GF-D8 (cell line): ENCODE results near the gene ANKMY1.

ENCODE experiments used
- DNase-seq: peaks from one replicate; lab custom pipeline; 2025; lab: John Stamatoyannopoulos, UW

ANKMY1 gene

GRCh38 chr2:240447934-240448333, 109.9 kb downstream of the ANKMY1 start:
- DNase-seq, result no peak

DNA sequence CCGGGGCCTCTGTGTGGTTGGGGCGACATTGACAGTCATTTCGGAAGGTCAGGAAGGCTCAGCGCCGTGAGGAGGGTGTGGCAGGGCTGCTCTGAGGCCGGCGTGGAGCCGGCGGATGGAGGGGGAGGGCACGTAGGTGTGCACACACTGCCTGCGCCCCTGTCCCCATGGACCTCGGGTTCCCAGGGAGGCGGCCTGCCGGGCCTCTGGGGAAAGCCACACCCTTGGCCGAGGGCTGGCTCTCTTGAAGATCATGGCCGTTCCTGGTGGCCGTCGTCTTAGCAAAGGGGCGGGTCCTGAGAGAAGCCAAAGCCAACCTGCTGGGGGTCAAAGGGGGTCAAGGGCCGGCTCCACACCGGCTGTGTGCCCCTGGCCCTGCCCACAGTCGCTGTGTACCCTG, 110.5 kb downstream of the ANKMY1 start:
- DNase-seq, result no peak

- DNase-seq, result no peak
Observed at GRCh38 chr2:240446664-240447175, 111.1 kb downstream of the ANKMY1 start.

DNA sequence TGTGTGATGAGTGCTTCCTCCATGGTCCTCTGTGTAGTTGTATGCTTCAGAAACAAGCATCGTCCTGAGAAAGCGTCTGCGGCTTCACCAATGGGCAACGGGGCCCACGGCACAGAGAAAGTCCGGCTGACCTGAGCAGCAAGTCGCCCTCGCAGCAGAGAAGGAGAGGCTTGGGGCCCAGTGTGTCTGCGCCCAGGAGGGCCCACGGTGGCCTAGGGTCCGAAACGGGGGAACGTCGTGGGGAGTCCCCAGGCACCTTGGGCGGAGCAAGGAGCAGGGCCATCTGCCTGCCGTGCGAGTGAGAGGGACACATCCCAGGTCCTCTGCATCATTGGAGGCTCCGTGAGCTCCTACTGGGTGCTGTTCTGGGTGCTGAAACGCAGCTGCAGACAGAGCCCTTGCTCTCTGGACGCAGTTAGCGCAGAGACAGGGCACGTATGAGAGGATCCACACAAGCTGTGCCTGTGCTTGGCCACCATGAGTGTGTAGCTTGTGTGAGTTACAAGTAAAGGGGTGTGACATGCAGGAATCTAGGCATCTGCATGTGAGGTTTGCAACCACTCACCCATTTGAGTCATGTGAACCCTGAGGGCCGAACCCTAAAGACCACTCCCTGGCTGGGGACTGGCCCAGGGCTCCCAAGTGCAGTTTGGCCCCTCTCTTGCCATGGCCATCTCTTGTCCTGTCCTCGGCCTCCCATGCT, 111.7 kb downstream of the ANKMY1 start:
- DNase-seq, result no peak

DNA sequence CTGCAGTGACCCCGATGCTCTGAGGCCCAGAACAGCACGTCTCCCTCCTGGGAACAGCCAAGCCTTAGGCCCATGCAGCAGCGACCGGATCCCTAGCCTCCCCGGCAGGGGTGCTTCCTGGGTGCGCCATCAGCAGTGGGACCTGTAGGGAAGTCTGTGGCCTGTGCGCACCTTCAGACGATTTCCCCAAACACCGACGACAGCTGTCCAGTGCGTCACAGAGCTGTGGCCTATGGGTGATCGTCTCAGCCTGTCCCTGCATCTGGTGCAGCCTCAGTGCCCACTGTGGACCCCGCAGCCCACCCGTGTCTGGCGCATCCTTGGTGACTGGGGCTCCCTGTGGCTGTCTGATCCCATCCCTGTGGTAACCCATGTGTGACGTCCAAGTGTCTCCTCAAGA, 113.3 kb downstream of the ANKMY1 start:
- no peak for DNase-seq

- no peak for DNase-seq
Observed at GRCh38 chr2:240443891-240444301, 113.9 kb downstream of the ANKMY1 start.

- no peak for DNase-seq
Observed at GRCh38 chr2:240442891-240443715, 114.7 kb downstream of the ANKMY1 start.

DNA sequence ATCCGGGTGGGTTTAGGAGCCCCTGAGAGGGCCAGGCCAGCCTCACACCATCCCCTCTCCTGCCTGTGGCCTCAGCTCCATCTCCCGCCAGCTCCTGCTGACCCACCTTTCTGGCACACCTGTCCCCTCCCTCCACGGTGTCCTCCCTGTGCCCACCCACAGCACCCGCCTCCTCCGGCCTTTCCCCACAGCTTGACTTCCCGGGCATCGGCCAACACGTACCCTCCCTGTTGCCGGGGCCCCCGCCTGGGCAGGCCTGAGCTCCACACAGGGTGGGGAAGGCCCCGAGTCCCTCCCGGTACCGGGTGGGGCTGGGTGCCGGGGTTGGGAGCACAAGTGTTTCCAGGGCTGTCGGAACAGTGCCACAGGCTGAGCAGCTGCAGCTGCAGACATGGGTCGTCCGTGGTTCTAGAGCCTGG, 115.8 kb downstream of the ANKMY1 start:
- no peak for DNase-seq

DNA sequence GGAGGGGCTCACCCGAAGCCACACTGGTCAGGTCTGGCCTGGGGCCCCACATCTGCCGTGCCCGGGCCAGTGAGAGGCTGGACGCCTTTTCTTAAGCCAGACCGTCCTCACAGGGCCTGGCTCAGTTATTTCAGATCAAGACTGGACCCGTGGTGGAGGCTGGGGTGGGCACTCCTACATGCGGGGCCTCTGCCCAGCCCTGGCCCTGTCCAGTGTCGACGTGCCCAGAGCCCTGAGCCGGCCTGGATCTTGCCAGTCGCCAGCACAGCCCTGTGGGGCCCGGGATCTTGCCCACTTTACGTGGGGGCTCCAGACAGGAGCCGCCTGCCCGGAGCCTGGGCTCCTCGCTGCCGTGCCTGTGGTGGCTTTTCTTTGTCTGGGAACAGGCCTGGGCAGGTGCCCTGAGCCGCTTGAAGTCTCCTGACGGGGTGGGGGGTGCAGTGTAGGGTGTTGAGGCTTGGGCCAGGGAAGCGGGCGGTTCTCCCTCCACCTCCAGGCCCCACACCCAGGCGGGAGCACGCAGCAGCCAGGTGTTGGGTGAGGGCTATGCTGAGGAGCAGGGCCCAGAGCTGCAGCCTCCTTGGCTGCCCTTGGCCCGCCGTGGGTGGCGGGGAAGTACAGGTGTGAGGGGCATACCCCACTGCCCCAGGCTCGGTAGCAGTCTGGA, 116.3 kb downstream of the ANKMY1 start:
- no peak for DNase-seq

DNA sequence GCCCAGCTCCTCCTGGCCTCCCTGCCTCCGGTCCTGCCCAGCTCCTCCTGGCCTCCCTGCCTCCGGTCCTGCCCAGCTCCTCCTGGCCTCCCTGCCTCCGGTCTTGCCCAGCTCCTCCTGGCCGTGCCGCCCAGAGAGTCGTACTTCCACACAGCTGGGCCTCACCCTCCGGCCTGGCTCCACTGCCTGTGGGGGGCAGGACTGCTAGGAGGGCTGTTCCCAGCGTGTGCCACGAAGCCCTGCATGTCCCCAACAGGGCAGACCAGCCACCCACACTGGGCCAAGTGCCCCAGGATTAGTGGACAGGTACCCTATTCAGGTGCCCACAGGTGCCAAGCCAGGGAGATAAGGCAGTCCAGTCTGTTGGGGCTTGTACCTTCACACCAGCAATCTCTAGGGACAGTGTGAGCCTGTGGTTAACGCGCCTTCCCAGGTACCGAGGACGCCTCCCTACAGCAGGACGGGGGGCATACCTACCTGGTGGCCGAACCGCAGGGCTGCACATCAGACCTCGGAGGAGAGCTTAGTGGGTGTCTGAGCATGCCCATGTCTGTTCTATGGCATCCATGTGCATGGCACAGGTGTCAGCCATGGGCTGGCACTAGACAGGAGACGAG, 117.0 kb downstream of the ANKMY1 start:
- no peak for DNase-seq

GRCh38 chr2:240440251-240440650, 117.5 kb downstream of the ANKMY1 start:
- DNase-seq, result no peak

GRCh38 chr2:240439698-240440151, 118.1 kb downstream of the ANKMY1 start:
- no peak for DNase-seq

DNA sequence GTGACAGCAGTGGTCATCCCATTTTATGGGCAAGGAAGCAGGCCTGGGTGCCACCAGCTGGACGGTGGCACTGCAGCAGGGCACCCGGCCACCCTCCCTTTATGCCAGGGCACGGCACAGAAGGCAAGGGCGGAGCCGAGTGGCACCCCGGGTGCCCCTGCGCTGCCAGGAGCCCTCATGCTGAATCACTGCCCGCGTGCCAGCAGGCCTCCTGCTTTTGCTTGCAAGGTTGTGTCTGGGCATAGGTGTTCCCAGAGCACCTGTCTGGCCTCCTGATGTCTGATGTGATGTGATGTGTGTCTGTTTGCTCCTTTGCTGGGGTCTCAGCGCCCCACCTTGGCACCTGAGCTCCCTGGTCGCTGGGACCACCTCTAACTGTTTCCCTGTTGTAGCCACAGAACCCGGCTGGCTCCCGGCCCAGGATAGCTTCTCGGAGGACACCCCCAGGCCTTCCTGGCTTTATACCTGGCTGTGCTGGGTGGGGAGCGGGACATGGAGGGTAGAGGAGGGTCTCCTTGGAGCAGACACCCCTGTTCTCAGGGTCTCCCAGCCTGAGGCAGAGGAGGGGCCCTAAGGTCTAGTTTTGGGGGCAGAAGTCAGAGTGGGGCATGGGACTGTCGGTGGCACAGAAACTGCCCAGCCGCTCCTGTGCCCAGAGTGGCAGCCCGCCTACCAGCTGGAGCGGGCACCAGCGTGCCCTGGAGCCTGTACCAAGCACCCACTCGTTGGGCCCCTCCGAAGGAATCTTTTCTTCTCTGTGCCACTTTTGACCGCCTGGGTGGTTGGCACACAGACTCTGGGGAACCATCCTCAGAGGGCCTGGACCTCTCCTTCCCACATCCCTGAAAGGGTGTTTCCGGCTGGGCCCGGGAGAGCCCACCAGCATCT, 118.7 kb downstream of the ANKMY1 start:
- DNase-seq, result no peak

DNA sequence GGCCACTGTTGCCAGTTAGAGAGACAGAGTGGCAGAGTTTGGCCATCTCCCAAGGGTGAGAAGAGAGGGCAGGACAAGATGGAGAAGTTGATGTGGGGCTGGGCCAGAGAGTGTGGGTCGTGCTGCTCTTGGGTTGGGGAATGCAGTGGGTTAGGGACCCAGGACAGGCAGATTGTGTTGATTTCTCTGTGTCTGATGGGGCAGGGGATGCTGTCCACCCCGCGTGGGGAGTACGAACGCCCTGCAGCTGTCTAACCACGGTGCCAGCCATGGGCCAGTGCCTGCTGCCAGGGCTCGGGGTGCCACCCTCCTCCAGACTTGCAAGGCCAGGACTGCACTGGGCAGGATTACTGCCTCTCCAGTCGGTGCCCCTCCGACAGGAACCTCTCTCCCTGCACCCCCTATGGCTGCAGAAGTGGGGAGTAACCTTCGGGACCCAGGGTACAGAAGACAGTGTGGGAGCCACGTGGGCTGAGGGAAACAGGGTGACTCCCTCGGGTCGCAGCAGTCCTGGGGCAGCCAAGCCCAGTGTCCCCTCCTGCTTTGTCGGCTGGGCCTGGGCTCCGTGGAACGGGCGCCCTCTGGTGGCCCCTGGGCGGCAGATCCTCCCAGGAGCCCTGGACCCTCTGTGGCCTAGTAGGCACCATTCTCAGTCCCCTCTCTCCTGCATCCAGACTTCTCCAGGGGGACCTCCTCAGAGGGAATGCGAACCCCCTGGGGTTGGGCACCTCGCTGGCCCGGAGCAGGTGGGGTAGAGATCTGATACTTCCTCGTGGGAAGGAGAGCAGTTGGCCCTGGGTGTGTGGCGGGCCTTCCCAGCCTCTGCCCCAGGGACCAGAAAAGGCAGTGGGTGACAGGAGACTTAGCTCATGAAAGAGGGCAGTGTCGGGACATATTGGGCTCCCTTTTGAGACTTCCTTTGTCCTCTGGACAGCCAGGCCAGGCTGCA, 119.7 kb downstream of the ANKMY1 start:
- no peak for DNase-seq

DNA sequence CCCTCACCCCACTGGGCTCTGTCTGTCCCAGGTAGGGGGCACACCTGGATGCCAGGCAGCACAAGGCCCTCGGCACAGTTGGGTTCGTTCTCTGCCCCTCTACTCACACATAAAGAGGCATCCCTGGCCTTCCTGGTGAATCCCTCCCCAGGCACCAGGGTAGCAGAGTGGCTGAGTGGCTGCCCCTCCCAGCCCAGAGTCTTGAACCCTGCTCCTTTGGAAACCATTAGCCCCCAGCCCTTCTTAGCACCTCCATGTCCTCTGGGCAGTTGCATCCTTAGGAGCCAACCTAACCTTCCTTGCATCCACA, 120.3 kb downstream of the ANKMY1 start:
- no peak for DNase-seq

DNA sequence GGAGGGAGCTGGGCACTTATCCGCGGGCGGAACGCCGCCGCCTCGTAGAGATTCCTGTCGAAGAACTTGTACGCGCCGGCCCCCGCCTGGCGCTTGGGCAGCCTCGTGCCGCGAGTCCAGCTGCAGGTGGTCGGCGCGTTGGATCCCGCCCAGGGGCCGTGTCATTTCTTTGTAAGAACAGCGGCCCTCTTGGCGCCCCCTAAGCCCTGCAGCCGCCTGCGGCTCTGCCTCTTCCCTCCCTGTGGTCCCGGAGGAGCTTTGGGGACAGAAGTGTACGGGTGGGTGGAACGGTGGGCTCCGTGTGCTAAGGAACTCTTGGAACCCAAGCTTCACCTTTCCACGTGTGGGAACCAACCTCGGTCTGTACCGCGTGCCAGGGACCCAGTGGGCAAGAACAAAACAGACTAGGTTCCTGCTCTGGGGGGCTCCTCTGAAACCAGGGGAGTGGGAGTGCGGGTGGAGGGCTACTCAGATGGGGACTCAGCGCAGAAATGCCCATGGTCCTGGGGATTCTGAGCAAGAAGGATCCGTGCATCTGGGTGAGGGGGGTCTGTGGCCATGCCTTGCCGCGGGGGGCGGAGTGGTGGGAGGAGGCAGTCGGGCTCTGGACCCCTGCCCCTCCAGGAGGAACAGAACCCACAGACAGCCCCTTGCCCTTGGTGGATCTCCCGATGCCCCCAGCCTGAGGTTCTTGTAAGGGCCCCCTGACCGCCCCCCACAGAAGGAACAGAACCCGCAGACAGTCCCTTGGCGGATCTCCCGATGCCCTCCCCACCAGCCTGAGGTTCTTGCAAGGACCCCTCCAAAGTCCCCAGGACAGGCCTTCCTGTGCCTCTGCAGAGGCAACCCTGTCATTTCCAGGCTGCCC, 120.9 kb downstream of the ANKMY1 start:
- no peak for DNase-seq

- no peak for DNase-seq
Observed at GRCh38 chr2:240435948-240436682, 121.7 kb downstream of the ANKMY1 start.

DNA sequence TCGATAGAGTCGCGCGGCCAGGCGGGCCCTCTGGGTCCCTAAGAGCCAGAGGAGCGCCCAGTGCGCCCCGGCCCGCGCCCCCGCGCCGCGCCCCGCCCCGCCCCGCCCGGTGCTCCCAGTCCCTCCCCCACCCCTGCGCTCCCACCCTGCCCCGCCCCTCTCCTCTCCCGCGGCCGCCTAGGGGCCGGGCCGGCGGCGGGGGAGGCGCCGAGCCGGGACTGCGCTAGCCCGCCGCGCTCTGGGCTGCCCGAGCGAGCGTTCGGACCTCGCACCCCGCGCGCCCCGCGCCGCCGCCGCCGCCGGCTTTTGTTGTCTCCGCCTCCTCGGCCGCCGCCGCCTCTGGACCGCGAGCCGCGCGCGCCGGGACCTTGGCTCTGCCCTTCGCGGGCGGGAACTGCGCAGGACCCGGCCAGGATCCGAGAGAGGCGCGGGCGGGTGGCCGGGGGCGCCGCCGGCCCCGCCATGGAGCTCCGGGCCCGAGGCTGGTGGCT, 122.3 kb downstream of the ANKMY1 start, which contains the start of gene GPC1:
Gene GPC1, plus strand, starts transcription at position 207 of the 491 bp plus-strand sequence. Its CDS starts 256 bp downstream, at position 463.
- no peak for DNase-seq
